GM12878 (cell line): Measurements from ENCODE around the gene GALNT3. TPM values are rescaled to one million over a fixed set of nuclear protein-coding genes. Genes with fewer than 3 reads are reported as not detected.

ENCODE experiments used
- CBX5 ChIP-seq: sonication (generic); IDR thresholded peaks from 2 replicates; pipeline ENCODE4 v1.6.1; 2016; ENCODE audit warnings: low read depth, moderate library complexity, mild to moderate bottlenecking, inconsistent platforms
- CREB1 ChIP-seq: IDR thresholded peaks from 2 replicates; pipeline ENCODE4 v1.6.1; 2012; ENCODE audit warnings: low read depth, mild to moderate bottlenecking, inconsistent platforms
- E2F8 ChIP-seq: fragments of 450-650 bp; IDR thresholded peaks from 2 replicates; pipeline ENCODE4 v1.6.1; 2018; ENCODE audit warnings: mild to moderate bottlenecking, low read depth, moderate library complexity; ENCODE audit not compliant: partially characterized antibody
- EP300 ChIP-seq, 2 experiments: fragments of 150-350 bp in 1 of 2; IDR thresholded peaks; 2 replicates each; pipeline ENCODE4 v1.6.1; 2011 to 2012; ENCODE audit warnings: low read depth in 2 of 2, low read length in 2 of 2, borderline replicate concordance in 1 of 2, improper control_type of control experiment in 1 of 2, inconsistent platforms in 1 of 2; ENCODE audit not compliant: control insufficient read depth in 1 of 2
- HDAC6 ChIP-seq: fragments of 200-600 bp; sonication (generic); IDR thresholded peaks from one replicate; pipeline ENCODE4 v1.8.0; 2017; ENCODE audit warnings: antibody characterized with exemption; ENCODE audit not compliant: unreplicated experiment
- IKZF2 ChIP-seq, 2 experiments: fragments of 450-650 bp; IDR thresholded peaks; 2 replicates each; pipeline ENCODE4 v1.6.1; 2017; ENCODE audit warnings: mild to moderate bottlenecking in 2 of 2, moderate library complexity in 2 of 2
- MEF2B ChIP-seq: fragments of 450-650 bp; IDR thresholded peaks from 2 replicates; pipeline ENCODE4 v1.6.1; 2018; ENCODE audit warnings: mild to moderate bottlenecking, moderate library complexity; ENCODE audit not compliant: partially characterized antibody, poor library complexity, severe bottlenecking
- RAD21 ChIP-seq: IDR thresholded peaks from 2 replicates; pipeline ENCODE4 v1.6.1; 2011; ENCODE audit warnings: mild to moderate bottlenecking, low read depth, low read length, moderate library complexity; ENCODE audit not compliant: insufficient read depth
- RBBP5 ChIP-seq: fragments of 200-600 bp; sonication (generic); conservative IDR thresholded peaks from 2 replicates; pipeline ENCODE4 v1.6.1; 2016
- TARDBP ChIP-seq: IDR thresholded peaks from 2 replicates; pipeline ENCODE4 v1.6.1; 2016; ENCODE audit warnings: borderline replicate concordance
- TCF3 ChIP-seq: IDR thresholded peaks from 2 replicates; pipeline ENCODE4 v1.6.1; 2012; ENCODE audit warnings: low read depth, mild to moderate bottlenecking, low read length, borderline replicate concordance; ENCODE audit not compliant: insufficient read depth
- TCF7 ChIP-seq: IDR thresholded peaks from 2 replicates; pipeline ENCODE4 v1.6.1; 2014; ENCODE audit warnings: antibody characterized with exemption, borderline replicate concordance
- USF2 ChIP-seq: IDR thresholded peaks from 2 replicates; pipeline ENCODE4 v1.6.1; 2011; ENCODE audit warnings: low read depth, low read length, improper control_type of control experiment, borderline replicate concordance
- polyA plus RNA-seq, 11 experiments: library from polyadenylated mRNA; depleted of rRNA in 4 of 11; unstranded in 6 of 11; stranded (reverse) in 5 of 11; fragments of >200 nt; fragmentation: Nextera tagmentation in 4 of 11; fragmentation: Illumina TruSeq in 1 of 11; extraction: Ambion mirVana in 4 of 11; extraction: Trizol in 1 of 11; gene quantifications; 1 replicate in 1 of 11; 2 replicates in 10 of 11; pipeline versions ENCODE4 v1.2.1 to v1.2.3, GENCODE V29; 2011 to 2016; ENCODE audit warnings: inconsistent platforms in 2 of 11, missing spikeins in 2 of 11, low read depth in 1 of 11
- total RNA-seq, 4 experiments: library from RNA; depleted of rRNA in 3 of 4; stranded (reverse); fragments of >200 nt in 3 of 4; fragmentation: Illumina TruSeq in 1 of 4; extraction: Trizol in 1 of 4; gene quantifications; 2 replicates each; pipeline versions ENCODE4 v1.2.1 to v1.2.3, GENCODE V29; 2013 to 2021

Gene GALNT3
- total and polyA plus RNA-seq, 10 of the 15 experiments (the other 5 are each of a cell fraction or from before 2014, with no cell fraction given), result 0.53 to 3.7 (median 1.1) TPM

GRCh38 chr2:165794536-165794928 is 485 bp upstream of the GALNT3 start (continued):
- no peak for TF ChIP-seq RAD21
- no peak for TF ChIP-seq RBBP5
- 0 out of 4 replicates have a peak, but pooled peaks have one; percentile 22 to 35 for TF ChIP-seq EP300 (IDR thresholded peaks at IDR 0.05; ENCODE audit: borderline replicate concordance in 1 of 2, control insufficient read depth in 1 of 2, low read depth in 2 of 2, low read length in 2 of 2)
- TF ChIP-seq E2F8, result no peak
- TF ChIP-seq TCF7, result no peak
- no peak for TF ChIP-seq USF2
- peak; percentile 68; the same call in 1 of the 2 replicates for TF ChIP-seq CREB1
- no peak for TF ChIP-seq TARDBP
- no peak for TF ChIP-seq HDAC6
- TF ChIP-seq CBX5, result no peak
- no peak for TF ChIP-seq TCF3
- peak; percentile 32 to 47; a peak in 2 of 4 replicates for TF ChIP-seq IKZF2 (IDR thresholded peaks at IDR 0.05)
- no peak for TF ChIP-seq MEF2B
- TF ChIP-seq, all 136 proteins: peak for 13
